22Rv1 (cell line): ENCODE results near the gene KISS1R.

Experiments
- H3K27ac ChIP-seq: fragments of 450-650 bp; 2 replicates; pipeline ENCODE4 v1.5.1; 2017
- ZFX ChIP-seq: fragments of 450-650 bp; IDR thresholded peaks from 2 replicates; pipeline ENCODE4 v1.6.1; 2017; ENCODE audit warnings: antibody characterized with exemption, borderline replicate concordance
- TF ChIP-seq, protein P1 (sequence below): fragments of 450-650 bp; IDR thresholded peaks from 2 replicates; pipeline ENCODE4 v1.5.1; 2017; ENCODE audit warnings: mild to moderate bottlenecking

Gene KISS1R

DNA sequence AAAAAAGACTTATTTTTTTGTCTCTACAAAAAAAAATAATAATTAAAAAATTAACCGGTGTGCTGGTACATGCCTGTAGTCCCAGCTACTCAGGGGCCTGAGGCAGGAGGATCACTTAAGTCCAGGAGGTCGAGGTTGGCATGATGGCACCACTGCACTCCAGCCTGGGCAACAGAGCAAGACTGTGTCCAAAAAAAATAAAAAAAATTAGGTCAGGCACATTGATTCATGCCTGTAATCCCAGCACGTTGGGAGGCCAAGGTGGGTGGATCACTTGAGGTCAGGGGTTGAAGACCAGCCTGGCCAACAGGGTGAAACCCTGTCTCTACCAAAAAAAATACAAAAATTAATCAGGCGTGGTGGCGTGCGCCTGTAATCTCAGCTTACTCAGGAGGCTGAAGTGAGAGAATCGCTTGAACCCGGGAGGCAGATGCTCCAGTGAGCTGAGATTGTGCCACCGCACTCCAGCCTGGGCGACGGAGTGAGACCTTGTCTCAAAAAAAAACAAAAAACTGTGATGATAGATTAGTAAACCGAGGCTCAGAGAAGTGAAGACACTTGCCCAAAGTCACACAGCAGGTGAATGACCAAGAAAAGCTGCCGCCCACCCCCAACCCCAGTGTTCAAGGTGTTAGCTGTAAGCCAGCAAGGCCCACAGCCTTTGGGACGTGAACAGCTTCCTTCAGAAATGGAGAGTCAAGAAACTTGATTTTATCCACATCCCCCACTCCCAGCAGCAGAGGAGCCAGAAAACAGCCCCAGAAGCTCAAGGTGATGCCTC lies 14.5 kb upstream of the KISS1R start:
- no peak overlapping the region for H3K27ac ChIP-seq
- no peak for TF ChIP-seq ZFX
- TF ChIP-seq, protein P1, sequence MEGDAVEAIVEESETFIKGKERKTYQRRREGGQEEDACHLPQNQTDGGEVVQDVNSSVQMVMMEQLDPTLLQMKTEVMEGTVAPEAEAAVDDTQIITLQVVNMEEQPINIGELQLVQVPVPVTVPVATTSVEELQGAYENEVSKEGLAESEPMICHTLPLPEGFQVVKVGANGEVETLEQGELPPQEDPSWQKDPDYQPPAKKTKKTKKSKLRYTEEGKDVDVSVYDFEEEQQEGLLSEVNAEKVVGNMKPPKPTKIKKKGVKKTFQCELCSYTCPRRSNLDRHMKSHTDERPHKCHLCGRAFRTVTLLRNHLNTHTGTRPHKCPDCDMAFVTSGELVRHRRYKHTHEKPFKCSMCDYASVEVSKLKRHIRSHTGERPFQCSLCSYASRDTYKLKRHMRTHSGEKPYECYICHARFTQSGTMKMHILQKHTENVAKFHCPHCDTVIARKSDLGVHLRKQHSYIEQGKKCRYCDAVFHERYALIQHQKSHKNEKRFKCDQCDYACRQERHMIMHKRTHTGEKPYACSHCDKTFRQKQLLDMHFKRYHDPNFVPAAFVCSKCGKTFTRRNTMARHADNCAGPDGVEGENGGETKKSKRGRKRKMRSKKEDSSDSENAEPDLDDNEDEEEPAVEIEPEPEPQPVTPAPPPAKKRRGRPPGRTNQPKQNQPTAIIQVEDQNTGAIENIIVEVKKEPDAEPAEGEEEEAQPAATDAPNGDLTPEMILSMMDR, result no peak

DNA sequence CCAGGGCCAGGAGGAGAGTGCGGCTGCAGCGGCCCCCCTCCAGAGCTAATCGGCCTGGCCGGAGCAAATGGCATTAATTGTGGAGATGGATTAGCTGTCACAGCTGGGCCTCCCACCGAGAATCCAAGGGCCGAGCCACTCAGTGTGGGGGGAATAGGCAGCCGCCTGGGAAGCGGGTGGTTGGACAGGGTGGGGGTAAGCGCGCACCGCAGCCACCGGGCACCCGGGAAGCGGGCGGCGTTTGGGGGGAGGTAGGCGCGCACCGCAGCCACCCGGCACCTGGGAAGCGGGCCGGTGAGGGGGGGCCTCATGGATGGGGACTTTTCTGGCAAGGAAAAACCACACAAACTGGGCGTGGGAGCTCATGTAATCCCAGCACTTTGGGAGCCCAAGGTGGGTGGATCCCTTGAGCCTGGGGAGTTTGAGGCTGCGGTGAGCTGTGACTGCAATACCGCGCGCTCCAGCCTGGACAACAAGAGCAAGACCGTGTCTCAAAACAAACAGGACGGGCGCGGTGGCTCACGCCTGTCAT lies 13.8 kb upstream of the KISS1R start:
- H3K27ac ChIP-seq, result no peak overlapping the region
- TF ChIP-seq ZFX, result no peak
- TF ChIP-seq, protein P1, result no peak

DNA sequence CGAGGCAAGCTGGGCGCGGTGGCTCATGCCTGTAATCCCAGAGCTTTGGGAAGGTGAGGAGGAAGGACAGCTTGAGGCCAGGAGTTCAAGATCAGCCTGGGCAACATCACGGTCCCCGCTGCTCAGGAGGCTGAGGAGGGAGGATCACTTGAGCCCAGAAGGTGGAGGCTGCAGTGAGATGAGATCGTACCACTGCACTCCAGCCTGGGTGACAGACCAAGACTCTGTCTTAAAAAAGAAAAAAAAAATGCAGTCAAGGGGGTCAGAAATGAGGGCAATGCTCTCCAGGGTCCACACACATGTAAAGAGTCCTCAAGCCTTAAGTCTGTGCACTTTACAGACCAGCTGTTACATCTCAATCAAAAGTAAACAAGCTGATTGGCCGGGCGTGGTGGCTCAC lies 12.6 kb upstream of the KISS1R start:
- TF ChIP-seq ZFX, result no peak
- TF ChIP-seq, protein P1, result no peak
- H3K27ac ChIP-seq, result no peak overlapping the region

DNA sequence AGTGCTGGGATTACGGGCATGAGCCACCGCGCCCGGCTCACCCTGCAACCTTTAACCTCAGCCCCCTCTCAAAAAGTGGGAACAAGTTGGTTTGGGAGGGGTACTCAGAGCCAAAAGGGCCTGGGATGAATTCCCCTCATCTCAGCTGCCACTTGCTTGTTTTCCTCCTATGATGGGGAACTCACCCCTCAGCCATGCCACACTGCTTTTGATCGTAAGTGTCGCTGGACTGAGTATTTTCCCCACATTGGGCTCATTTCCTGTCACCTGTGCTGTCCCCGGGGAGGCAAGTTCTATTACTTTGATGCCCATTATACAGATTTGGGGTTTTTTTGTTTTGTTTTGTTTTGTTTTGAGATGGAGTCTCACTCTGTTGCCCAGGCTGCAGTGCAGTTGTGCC lies 10.7 kb upstream of the KISS1R start:
- TF ChIP-seq, protein P1, result no peak
- TF ChIP-seq ZFX, result no peak
- no peak overlapping the region for H3K27ac ChIP-seq

DNA sequence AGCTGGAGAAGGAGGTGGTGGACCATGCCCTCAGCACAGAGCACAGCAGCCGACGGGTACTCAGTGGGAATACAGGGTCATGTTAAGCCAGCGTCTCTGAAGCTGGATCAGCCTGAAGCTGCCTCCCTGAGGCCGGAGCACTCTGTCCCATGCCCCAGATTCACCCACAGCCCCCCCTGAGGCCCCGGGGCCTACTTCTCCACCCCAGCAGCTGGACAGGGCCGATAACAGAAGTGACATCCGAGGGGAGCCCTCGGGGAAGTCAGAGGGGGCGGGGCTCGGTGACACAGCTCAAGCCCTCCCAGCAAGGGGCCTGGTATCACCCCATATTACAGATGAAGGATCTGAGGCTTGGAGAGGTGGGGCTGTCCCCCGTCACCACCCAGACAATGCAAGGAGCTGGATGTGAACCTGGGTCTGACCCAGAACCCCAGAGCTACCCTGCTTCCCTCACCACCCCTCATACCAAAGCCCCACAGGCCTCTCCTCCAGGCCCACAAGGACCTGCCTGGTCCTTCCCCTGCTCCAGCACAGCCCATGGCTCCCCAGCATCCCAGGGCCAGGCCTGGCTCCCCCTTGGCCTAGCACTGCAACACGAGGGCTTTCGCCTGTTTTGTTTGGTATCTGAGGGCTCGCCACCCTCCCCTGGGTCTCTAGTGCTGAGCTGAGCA lies 9.8 kb upstream of the KISS1R start:
- no peak overlapping the region for H3K27ac ChIP-seq
- TF ChIP-seq, protein P1, result no peak
- TF ChIP-seq ZFX, result no peak

DNA sequence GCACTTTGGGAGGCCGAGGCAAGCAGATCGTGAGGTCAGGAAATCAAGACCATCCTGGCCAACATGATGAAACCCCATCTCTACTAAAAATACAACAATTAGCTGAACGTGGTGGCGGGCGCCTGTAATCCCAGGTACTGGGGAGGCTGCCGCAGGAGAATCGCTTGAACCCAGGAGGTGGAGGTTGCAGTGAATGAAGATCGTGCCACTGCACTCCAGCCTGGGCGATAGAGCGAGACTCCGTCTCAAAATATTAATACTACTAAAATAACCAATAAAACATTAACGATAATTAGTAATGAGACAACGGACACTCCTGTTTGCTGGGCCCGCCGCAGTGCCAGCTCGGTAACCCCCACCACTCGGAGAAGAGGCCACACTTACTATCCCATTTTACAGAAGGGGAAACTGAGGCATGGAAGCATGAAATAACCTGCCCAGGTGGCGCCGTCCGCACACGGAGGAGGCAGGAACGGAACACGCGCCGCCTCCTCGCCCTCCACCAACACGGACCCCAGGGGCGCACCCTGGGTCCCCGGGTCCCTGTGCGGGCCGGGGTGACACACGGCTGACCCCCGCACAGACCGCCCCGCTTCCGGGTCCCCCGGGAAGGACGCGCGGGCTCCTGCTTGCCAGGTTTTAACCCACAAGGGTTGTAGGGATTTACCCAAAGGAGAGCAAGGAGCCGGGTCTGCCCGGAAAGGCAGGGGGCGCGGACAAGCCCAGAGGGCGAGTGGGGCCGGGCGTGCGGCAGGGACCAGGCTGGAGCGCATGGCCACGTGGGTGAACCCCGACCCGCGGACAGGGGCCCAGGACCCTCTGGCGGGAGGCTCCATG lies 5.7 kb upstream of the KISS1R start:
- TF ChIP-seq, protein P1, result no peak
- TF ChIP-seq ZFX, result no peak
- H3K27ac ChIP-seq, result no peak overlapping the region
